EH (cell line): ENCODE results near the gene GPD2.
A peak's percentile ranks its signal among the peaks of the same experiment; 100 is the strongest.

Experiments used
- DNase-seq: peaks from one replicate; pipeline ENCODE4 v3.0.0-alpha.2; 2015; ENCODE audit warnings: low read depth

GPD2 gene

GRCh38 chr2:156436497-156437085, 412 bp downstream of the GPD2 start:
- DNase-seq = peak; percentile 42

- DNase-seq = peak; percentile 46
Observed at GRCh38 chr2:156437272-156437930, 1.2 kb downstream of the GPD2 start.

GRCh38 chr2:156437931-156438410, 1.8 kb downstream of the GPD2 start:
- peak; percentile 55 for DNase-seq

- no peak for DNase-seq
Observed at GRCh38 chr2:156443089-156443488, 6.9 kb downstream of the GPD2 start.

- peak; percentile 90 for DNase-seq
Observed at GRCh38 chr2:156445296-156446220, 9.4 kb downstream of the GPD2 start.

GRCh38 chr2:156447761-156448160, 11.6 kb downstream of the GPD2 start:
- DNase-seq = peak; percentile 47

GRCh38 chr2:156448766-156449165, 12.6 kb downstream of the GPD2 start:
- DNase-seq = peak; percentile 30

- DNase-seq = peak; percentile 80
Observed at GRCh38 chr2:156452971-156453370, 16.8 kb downstream of the GPD2 start.

GRCh38 chr2:156455361-156455975, 19.3 kb downstream of the GPD2 start:
- DNase-seq = peak; percentile 41

- peak; percentile 24 for DNase-seq
Observed at GRCh38 chr2:156456616-156457015, 20.4 kb downstream of the GPD2 start.

GRCh38 chr2:156457523-156458517, 21.6 kb downstream of the GPD2 start:
- peak; percentile 15 for DNase-seq

- no peak for DNase-seq
Observed at GRCh38 chr2:156459720-156460119, 23.5 kb downstream of the GPD2 start.

- peak; percentile 38 for DNase-seq
Observed at GRCh38 chr2:156464106-156464505, 27.9 kb downstream of the GPD2 start.

- peak; percentile 12 for DNase-seq
Observed at GRCh38 chr2:156465573-156465972, 29.4 kb downstream of the GPD2 start.

- peak; percentile 67 for DNase-seq
Observed at GRCh38 chr2:156466739-156467405, 30.7 kb downstream of the GPD2 start.

GRCh38 chr2:156470975-156471583, 34.9 kb downstream of the GPD2 start:
- DNase-seq = no peak

GRCh38 chr2:156471762-156472161, 35.6 kb downstream of the GPD2 start:
- no peak for DNase-seq

GRCh38 chr2:156472686-156473085, 36.5 kb downstream of the GPD2 start:
- no peak for DNase-seq

- no peak for DNase-seq
Observed at GRCh38 chr2:156473445-156473844, 37.3 kb downstream of the GPD2 start.

GRCh38 chr2:156474401-156474800, 38.2 kb downstream of the GPD2 start:
- DNase-seq = no peak
